COLO668 (cell line): ENCODE measurements around the gene ACLY.

Source experiments
- DNase-seq: peaks from one replicate; lab custom pipeline; 2025; ENCODE audit not compliant: unreplicated experiment; lab: John Stamatoyannopoulos, UW

The ACLY gene

GRCh38 chr17:41918314-41919164 lies at the start of gene ACLY:
ACLY (minus strand) TSS chr17:41918951; CDS start chr17:41913873, 5,078 bp downstream.
- peak; percentile 95 for DNase-seq

GRCh38 chr17:41967921-41968578 lies 49.3 kb upstream of the ACLY start:
- DNase-seq, result no peak

- peak; percentile 37 for DNase-seq
Observed at GRCh38 chr17:41967141-41967920, 48.6 kb upstream of the ACLY start.

- peak; percentile 93 for DNase-seq
Observed at GRCh38 chr17:41966463-41967140, 47.9 kb upstream of the ACLY start, which contains the start of gene CNP. CNP (plus strand) TSS chr17:41966795; CDS start chr17:41966885, 90 bp downstream.

- peak; percentile 85 for DNase-seq
Observed at GRCh38 chr17:41965694-41966462, 47.1 kb upstream of the ACLY start.

GRCh38 chr17:41962768-41963434 lies 44.1 kb upstream of the ACLY start:
- DNase-seq, result peak; percentile 52

- DNase-seq, result peak; percentile 1
Observed at GRCh38 chr17:41962111-41962510, 43.4 kb upstream of the ACLY start.

GRCh38 chr17:41959336-41960095 lies 40.8 kb upstream of the ACLY start:
- peak; percentile 0 for DNase-seq

GRCh38 chr17:41959030-41959335 lies 40.2 kb upstream of the ACLY start:
- no peak for DNase-seq

- no peak for DNase-seq
Observed at GRCh38 chr17:41957869-41958439, 39.2 kb upstream of the ACLY start.

GRCh38 chr17:41957031-41957868 lies 38.5 kb upstream of the ACLY start:
- no peak for DNase-seq

- DNase-seq, result no peak
Observed at GRCh38 chr17:41956522-41956921, 37.8 kb upstream of the ACLY start.

- DNase-seq, result no peak
Observed at GRCh38 chr17:41948762-41949460, 30.2 kb upstream of the ACLY start.

GRCh38 chr17:41944943-41945342 lies 26.2 kb upstream of the ACLY start:
- no peak for DNase-seq

- DNase-seq, result no peak
Observed at GRCh38 chr17:41943492-41943891, 24.7 kb upstream of the ACLY start.

- no peak for DNase-seq
Observed at GRCh38 chr17:41942626-41943373, 24.0 kb upstream of the ACLY start.
